Hepatic stellate cell (primary cell): ENCODE results near the gene NRIP1.

ENCODE experiments used
- DNase-seq: peaks from one replicate; pipeline ENCODE4 v3.0.0; 2011; ENCODE audit warnings: low spot score

Gene NRIP1, protein sequence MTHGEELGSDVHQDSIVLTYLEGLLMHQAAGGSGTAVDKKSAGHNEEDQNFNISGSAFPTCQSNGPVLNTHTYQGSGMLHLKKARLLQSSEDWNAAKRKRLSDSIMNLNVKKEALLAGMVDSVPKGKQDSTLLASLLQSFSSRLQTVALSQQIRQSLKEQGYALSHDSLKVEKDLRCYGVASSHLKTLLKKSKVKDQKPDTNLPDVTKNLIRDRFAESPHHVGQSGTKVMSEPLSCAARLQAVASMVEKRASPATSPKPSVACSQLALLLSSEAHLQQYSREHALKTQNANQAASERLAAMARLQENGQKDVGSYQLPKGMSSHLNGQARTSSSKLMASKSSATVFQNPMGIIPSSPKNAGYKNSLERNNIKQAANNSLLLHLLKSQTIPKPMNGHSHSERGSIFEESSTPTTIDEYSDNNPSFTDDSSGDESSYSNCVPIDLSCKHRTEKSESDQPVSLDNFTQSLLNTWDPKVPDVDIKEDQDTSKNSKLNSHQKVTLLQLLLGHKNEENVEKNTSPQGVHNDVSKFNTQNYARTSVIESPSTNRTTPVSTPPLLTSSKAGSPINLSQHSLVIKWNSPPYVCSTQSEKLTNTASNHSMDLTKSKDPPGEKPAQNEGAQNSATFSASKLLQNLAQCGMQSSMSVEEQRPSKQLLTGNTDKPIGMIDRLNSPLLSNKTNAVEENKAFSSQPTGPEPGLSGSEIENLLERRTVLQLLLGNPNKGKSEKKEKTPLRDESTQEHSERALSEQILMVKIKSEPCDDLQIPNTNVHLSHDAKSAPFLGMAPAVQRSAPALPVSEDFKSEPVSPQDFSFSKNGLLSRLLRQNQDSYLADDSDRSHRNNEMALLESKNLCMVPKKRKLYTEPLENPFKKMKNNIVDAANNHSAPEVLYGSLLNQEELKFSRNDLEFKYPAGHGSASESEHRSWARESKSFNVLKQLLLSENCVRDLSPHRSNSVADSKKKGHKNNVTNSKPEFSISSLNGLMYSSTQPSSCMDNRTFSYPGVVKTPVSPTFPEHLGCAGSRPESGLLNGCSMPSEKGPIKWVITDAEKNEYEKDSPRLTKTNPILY (N-terminal part only)

DNA sequence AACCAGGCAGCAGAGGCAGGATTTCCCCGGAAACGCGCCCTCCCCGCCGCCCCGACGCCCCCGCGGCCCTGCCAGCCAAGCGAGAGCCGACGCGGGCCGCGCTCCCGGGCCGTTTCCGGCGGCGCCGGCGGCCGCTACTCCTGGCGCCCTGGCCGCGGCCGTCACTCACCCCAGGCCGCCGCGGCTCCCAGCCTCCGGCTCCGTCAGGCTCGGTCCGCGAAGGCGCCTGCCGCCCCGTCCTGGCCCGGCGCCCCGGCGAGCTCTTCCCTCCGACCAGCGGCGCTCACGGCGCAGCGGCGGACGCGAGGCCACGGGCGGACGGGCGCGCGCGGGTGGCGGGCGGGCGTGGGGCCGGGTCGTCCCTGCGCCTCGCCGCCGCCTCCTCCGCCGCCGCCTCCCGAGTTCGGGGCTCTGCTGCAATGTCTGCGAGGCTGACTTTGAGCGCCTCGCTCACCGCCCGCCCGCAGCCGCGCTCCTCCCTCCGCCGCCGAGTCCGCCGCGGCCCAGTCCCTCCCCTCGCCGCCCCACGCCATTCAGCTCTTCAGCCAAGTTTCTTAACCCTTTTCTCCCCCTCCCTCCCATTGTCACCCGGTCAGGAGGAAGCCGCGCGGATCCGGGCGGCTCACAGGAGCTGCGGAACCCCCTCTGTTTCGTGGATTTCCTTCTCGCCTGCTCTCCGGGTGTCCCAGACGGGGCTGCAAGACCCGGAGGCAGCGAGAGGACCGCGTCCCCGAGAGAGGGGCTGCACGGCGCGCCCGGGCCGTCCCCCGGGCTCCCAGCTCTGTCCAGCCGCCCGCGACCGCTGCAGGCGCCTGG is at the start of gene NRIP1:
NRIP1 (minus strand) TSS at position 425 of the 816 bp plus-strand sequence. CDS start 96,808 bp downstream, outside the sequence.
- peak; percentile 89 for DNase-seq

- DNase-seq, result no peak
Measured at GRCh38 chr21:15112858-15113257, 48.1 kb upstream of the NRIP1 start.

DNA sequence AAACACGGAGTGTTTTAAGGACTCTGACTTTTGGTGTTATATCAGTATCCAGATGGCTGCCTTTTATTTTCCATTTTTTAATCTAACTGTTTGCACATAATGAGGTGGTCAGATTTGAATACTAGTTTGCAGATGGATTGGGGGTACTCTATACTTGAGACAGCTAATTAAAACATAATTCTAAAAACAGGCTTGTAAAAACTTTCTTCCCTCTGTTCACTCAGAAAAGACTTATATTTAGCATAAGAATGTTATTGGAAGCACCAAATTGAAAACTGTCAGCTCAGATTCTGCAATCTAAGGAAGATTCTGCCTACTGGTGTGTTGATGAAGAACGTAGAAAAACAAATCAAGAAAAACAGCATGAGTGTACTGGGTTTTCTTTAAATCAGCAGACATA is 44.0 kb upstream of the NRIP1 start:
- no peak for DNase-seq

DNA sequence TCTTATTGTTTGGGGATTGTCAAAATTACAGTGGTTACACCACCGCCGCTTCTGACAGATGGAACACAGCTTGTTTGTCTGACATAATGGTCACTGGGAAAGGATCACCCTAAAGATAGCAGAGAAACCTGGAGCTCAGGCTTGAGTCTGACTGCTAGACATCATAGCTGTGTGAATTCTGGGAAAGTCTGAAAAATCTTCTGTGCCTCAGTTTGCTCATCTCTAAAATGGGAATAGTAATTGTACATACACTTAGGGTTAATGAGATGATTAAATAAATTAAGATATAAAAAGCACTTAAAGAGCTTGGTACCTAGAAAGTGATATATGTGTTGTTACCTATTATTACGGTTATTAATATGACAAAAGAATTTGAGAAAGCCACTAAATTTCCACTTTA is 39.7 kb upstream of the NRIP1 start:
- DNase-seq, result no peak

DNA sequence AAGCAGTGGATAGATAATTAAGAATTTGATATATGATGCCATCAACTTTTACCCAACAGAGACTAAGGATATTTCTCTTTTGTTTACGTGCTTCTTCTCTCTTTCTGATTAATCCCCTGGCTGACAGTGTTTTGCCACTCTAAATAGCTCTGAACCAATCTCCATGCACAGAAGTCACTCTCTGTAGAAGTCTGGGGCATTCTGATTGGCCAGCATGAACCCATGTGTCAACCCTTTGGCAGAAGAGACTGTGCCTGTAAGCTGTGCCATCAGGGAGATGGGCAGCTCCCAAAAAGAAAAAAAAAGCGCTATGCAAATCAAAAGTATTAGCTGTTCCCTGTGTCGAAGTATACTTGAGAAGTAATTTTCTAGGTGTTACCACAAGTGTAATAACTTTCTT is 34.1 kb upstream of the NRIP1 start:
- no peak for DNase-seq

- no peak for DNase-seq
Measured at GRCh38 chr21:15098181-15098580, 33.4 kb upstream of the NRIP1 start.

DNA sequence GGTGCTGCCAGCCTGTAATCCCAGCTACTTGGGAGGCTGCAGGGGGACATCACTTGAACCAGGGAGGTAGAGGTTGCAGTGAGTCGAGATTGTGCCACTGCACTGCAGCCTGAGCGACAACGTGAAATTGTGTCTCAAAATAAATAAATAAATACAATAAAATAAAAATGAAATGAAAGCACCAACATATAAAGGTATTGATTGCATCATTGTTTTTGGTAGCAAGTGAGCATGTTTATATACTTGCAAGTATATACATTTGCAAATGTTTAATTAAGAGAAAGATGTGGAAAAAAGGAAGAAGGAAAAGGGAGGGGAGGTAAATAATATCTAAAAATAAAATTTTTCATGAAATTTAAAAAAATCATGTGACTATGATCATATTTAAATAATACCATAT is 32.8 kb upstream of the NRIP1 start:
- DNase-seq, result no peak

DNA sequence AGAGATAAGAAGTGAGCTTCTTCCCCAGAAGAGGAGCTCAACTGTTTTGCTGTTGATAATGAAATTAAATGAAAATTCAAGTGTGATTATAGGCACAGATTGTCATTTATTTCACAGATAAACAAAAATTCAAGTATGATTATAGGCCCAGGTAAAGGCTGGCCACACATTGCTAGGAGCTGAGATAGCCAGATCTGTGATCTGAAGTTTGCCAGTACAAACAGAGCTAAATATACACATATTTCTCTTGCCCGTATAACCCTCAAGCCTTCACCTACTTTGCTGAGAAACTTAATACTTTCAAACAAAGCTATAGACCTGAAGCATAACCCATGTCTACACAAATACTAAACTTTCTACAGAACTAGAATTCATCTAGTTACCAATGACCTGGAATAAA is 31.3 kb upstream of the NRIP1 start:
- DNase-seq, result no peak

GRCh38 chr21:15095326-15095725 is 30.5 kb upstream of the NRIP1 start:
- DNase-seq, result no peak

DNA sequence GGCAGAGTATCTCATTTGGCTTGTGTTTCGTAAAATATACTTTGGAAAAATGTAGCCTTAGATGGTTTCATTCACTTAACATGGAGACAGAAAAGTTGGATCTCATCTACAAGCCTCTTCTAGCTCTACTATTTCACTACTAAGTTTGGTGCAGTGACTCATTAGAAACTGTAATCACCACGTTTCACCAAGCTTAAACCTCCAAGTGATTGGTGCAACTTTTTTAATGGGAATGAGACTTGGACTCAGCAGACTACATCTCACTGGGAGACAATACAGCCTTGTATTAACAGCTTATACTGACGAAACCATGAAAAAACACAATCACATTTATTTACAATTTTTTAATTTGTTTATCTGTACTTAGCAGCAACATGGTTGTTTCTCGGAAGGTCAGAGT is 29.9 kb upstream of the NRIP1 start:
- DNase-seq, result no peak

DNA sequence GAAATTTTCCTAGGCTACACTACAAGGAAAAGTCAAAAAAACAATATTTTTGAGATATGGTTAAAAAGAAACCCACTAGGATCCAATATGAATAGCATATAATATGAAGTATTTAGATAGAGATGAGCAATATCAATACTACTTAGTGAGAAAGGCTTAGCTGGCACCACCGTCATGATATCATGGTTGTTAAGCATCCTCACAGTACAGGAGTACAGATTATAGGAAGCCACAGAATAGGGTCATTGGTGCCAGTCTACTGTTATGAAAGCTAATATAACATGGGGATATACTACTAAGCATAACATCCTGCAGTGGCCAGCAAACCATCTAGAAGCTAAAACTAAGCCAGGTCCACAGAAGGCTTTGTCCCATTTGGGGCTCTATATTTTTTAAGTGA is 28.4 kb upstream of the NRIP1 start:
- DNase-seq, result no peak

- no peak for DNase-seq
Measured at GRCh38 chr21:15092745-15093144, 27.9 kb upstream of the NRIP1 start.

- no peak for DNase-seq
Measured at GRCh38 chr21:15090390-15090789, 25.6 kb upstream of the NRIP1 start.

- no peak for DNase-seq
Measured at GRCh38 chr21:15088488-15088887, 23.7 kb upstream of the NRIP1 start.

GRCh38 chr21:15084668-15085067 is 19.9 kb upstream of the NRIP1 start:
- no peak for DNase-seq

GRCh38 chr21:15080526-15080925 is 15.7 kb upstream of the NRIP1 start:
- DNase-seq, result no peak

- no peak for DNase-seq
Measured at GRCh38 chr21:15079269-15079668, 14.5 kb upstream of the NRIP1 start.

GRCh38 chr21:15078180-15078579 is 13.4 kb upstream of the NRIP1 start:
- DNase-seq, result no peak

DNA sequence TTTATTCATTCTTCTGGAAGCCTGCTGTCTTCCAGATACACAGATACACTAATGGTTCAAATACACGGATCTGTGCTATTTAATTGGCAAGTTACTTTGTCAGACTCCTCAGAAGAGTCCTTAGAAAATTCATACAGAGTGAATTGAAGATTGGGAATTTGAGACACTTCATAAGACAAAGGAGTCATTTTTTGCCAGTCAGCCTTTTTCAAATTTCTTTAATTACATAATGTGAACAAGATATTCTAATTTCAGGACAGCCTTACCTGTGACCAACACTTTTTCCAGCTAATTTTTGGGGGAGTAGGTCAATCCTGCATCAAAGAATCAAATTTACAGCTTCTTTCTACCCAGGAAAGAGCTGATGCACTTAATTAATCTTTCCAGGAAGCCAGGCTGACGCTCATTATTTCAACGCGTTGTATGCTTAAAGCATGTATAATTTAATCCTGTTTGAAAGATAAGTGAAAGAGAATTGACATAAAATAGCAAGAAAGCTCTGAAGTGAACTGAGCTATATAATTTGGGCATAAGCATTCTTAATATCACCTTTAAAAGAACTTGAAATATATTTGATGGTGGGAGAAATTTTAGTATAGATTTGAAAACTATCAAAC is 12.8 kb upstream of the NRIP1 start:
- no peak for DNase-seq

- no peak for DNase-seq
Measured at GRCh38 chr21:15076730-15077129, 11.9 kb upstream of the NRIP1 start.

DNA sequence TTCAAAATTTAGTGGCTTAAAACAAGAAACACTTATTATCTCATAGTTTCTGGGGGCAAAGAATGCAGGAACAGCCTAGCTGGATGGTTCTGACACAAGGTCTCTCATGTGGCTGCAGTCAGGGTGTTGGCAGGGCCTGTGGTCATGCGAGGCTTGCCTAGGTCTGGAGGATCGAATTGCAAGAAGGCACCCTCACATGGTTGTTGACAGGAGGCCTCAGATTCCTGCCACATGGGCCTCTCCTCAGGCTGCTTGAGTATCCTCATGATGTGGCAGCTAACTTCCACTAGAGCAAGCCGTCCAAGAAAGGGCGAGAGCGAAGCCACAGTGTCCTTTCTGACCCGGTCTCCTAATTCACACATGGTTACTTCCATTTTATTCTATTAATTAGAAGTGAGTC is 6.2 kb upstream of the NRIP1 start:
- DNase-seq, result no peak
